Measurements from ENCODE around the gene PRKAA1.
A peak's percentile ranks its signal among the peaks of the same experiment; 100 is the strongest.
"Not testable (repeated sequence)": the region's sequence is repeated elsewhere in the genome, so short reads cannot be mapped to it uniquely, and the experiment has no call there.

The PRKAA1 gene

DNA sequence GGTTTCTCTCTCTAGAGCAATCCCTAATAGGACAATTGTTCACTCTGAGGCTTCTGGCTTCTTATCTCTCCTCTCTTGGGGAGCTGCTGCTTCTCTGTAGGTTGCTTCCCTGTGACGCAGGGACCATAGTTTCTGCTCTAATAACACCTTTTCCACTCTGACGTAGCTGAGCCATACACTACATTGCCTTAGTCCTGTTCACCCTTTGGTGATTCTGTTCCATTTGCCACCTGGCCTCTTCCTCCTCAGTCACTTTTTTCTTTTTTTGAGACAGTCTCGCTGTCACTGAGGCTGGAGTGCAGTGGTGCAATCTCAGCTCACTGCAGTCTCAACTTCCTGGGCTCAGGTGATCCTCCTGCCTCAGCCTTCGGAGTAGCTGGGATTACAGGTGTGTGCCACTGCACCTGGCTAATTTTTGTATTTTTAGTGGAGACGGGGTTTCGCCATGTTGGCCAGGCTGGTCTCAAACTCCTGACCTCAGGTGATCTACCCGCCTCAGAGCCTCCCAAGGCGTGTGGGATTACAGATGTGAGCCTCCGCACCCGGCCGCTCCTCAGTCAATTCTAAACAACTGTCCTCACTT is 27.4 kb upstream of the PRKAA1 start:
- DNase-seq = not testable (repeated sequence)

GRCh38 chr5:40823459-40823858 is 25.3 kb upstream of the PRKAA1 start:
- DNase-seq = no peak

DNA sequence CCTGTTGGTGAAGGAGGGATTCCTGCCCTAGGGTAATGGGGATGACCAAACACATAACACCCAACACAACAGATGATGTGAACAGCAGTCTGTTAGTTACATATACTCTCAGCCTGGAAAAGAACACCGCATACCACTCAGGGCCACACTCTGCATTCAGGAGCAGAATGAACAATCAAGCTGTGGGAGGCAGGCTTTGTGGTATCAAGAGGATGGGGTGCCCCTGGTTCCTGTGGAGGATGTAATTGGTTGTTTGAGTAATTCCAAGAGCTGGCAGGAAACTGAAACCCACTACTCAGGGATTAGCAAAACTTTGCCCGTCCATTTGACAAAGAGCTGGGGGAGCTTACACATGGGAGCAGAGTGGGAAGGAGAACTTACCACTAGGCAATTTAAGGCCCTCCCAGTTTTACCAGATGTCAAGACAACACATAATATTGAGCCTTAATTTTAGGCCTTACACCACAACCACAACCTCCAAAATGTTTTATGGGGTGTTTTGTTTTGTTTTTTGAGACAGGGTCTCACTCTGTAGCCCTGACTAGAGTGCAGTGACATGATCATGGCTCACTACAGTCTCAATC is 15.6 kb upstream of the PRKAA1 start:
- no peak for DNase-seq

DNA sequence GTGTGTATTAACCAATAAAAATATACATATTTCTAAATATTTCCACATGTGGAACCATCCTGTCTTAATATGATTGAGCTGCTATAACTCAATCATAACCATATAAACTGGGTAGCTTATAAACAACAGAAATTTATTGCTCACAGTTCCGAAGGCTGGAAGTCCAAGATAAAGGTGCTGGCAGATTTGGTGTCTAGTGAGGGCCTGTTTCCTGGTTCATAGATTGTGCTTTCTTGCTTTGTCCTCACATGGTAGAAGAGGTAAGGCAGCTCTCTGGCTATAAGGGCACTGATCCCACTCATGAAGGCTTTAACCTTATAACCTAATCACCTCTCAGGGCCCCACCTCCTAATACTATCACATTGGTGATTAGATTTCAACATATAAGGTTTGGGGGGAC is 14.0 kb upstream of the PRKAA1 start:
- no peak for DNase-seq

GRCh38 chr5:40801771-40802562 is 3.8 kb upstream of the PRKAA1 start:
- DNase-seq = no peak

DNA sequence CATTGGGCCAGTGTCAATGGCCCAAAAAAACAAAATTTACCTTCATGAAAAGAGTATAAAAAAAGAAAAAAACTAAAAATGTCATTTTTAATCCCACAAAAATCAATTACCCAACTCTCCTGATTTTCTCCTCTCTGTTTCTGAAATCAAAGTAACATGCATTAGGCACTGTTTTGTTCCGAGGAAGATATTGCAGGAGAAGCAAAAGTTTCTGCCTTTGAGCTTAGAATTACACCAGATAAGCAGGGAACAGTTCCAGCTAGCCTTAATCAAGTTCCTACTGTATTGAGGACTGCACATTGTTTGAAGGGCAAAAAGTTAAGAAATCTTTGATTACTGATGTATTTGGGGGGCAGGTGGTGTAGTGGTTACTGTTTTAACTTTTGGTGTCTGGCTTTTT is 1.1 kb upstream of the PRKAA1 start:
- DNase-seq = no peak

DNA sequence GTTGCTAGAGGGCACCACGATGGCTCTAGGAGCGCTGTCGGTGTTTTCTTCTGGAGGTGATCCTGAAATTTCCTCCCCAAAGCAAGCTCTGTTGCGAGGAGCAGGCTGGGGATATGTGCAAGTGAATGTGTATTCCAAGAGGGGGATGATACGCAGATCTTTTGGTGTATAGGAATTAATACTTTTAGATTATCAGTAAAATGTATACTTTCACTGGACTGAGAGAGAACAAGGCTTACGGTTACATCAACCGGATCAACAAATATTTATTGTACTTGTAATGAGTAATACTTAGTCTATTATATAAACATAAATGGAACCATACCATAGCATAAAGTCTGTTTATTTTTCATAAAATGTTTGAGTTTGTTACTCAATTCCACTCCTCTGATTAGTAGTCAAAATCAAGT is 632 bp upstream of the PRKAA1 start:
- DNase-seq = no peak

- peak; percentile 91 for DNase-seq
Observed at GRCh38 chr5:40797273-40798011, 732 bp downstream of the PRKAA1 start.

DNA sequence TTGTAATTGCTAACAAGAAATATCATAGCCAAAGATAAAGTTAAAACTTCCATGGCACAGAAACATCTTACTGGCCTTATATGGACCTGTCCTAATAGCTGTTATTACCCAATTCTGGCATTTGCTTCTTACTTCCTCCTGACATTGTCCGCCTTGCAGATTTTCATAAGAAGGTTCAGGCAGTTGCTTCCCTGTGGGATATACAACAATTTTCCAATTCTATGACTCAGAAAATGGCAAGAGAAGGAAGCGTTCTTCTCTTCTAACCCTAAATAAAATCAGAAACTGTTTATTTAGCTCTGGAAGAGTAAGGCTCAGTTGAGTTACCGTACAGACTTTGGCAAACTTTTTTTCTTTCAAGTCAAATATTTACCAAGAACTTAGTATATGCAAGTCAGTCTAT is 1.7 kb downstream of the PRKAA1 start:
- no peak for DNase-seq

- not testable (repeated sequence) for DNase-seq
Observed at GRCh38 chr5:40794877-40795276, 3.3 kb downstream of the PRKAA1 start.

DNA sequence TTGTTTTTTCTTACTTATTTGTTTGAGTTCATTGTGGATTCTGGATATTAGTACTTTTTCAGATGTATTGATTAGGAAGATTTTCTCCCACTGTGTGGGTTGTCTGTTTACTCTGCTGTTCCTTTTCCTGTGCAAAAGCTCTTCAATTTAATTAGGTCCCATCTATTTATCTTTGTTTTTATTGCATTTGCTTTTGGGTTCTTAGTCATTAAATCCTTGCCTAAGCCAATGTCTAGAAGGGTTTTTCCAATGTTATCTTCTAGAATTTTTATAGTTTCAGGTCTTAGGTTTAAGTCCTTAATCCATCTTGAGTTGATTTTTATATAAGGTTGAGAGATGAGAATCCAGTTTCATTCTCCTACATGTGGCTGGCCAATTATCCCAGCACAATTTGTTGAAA is 3.8 kb downstream of the PRKAA1 start:
- DNase-seq = not testable (repeated sequence)

DNA sequence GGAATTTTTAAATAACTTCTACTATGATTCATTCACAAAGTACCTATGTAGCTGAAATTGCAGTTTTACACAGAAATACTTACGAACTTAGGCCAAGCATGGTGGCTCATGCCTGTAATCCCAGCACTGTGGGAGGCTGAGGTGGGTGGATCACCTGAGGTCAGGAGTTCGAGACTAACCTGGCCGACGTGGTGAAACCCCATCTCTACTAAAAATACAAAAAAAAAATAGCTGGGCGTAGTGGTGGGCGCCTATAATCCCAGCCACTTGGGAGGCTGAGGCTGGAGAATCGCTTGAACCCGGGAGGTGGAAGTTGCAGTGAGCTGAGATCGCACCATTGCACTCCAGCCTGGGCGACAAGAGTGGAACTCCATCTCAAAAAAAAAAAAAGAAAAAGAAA is 5.5 kb downstream of the PRKAA1 start:
- DNase-seq = not testable (repeated sequence)

- DNase-seq = no peak
Observed at GRCh38 chr5:40791715-40792139, 6.4 kb downstream of the PRKAA1 start.

- DNase-seq = no peak
Observed at GRCh38 chr5:40790947-40791593, 7.1 kb downstream of the PRKAA1 start.

DNA sequence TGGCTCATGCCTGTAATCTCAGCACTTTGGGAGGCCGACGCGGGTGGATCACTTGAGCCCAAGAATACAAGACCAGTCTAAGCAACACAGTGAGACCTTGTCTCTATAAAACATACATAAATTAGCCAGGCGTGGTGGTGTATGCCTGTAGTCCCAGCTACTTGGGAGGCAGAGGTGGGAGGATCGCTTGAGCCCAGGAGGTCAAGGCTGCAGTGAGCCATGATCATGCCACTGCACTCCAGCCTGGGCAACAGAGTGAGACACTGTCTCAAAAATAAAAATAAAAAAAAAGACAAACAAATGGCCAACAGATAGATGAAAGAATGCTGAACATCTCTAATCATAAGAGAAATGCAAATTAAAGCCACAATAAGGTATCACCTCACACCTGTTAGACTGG is 9.2 kb downstream of the PRKAA1 start:
- DNase-seq = not testable (repeated sequence)

GRCh38 chr5:40787986-40788385 is 10.2 kb downstream of the PRKAA1 start:
- DNase-seq = no peak

GRCh38 chr5:40786664-40787063 is 11.5 kb downstream of the PRKAA1 start:
- DNase-seq = not testable (repeated sequence)

DNA sequence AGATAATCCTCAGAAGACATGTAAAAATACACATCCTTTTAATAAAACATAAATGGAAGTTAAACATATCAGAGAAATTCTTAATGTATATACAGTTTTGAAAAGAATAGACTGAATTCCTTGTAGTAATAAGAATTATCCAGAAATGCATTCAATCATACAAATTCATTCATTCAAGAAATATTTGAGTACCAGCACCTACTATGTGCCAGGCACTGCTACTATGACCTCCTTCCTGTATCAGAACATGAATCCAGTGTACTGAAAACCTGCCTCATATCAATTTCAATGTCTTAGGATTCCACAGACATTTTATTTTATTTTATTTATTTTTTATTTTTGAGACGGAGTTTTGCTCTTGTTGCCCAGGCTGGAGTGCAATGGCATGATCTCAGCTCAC is 13.3 kb downstream of the PRKAA1 start:
- no peak for DNase-seq

- DNase-seq = no peak
Observed at GRCh38 chr5:40784027-40784653, 14.0 kb downstream of the PRKAA1 start.

GRCh38 chr5:40781843-40782409 is 16.2 kb downstream of the PRKAA1 start:
- DNase-seq = no peak

GRCh38 chr5:40780858-40781257 is 17.3 kb downstream of the PRKAA1 start:
- no peak for DNase-seq

DNA sequence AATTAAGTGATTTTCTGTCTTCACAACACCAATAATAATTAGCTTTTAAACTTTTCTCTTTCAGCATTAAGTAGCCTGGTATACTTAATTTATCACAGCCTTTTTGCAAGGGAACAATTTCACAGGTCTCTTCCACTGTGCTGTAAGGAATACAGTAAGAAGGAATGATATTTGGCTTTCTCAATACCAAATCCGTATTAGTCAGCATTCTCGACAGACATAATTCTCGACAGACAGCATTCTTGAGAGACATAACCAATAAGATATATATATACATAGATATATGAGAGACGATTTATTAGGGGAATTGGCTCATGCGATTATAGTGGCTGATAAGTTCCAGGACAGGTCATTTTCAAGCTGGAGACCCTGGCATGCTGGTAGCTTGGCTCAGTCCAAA is 18.0 kb downstream of the PRKAA1 start:
- no peak for DNase-seq
